GM12874 (cell line): ENCODE measurements around the gene LSS.

Source experiments
- TF ChIP-seq, protein P1 (sequence below): IDR thresholded peaks from 2 replicates; pipeline ENCODE4 v1.5.1; 2011; ENCODE audit warnings: low read depth, mild to moderate bottlenecking, control low read depth, low read length, moderate library complexity; ENCODE audit not compliant: insufficient read depth

Gene LSS

DNA sequence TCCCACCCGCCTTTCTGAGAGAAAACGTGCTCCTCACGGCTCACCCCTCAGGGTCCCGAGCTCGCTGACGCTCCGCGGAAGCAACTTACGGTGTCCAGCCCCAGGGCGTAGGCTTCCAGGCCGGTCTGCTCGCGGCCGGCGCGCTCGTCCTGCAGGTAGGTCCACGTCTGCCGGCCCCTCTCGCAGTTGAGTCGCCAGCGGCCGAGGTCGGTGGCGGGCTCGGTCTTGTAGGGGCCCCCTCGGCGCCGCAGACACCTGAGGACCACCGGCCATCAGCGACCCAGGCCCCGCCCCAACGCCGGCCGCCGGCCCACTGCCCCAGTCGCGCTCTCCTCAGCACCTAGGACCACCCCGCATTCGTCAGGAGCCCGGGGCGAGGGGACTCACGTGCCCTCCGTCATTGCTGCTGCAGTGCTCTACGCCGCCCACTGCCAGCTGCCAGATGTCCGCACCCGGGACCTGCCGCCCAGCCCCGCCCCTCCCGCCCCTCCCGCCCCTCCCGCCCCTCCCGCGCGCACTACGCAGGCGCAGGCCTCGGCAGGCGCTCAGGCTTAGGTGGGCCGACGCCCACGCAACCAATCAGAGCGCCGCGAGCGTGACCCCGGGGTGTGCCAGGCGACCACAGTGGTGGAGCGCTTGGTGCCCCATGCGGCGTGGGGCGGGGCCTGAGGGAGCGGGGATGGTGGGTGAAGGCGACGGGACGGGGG, at the start of gene LSS:
LSS (minus strand) TSS at position 430 of the 707 bp plus-strand sequence; CDS start at position 401, 29 bp downstream.
- TF ChIP-seq, protein P1, sequence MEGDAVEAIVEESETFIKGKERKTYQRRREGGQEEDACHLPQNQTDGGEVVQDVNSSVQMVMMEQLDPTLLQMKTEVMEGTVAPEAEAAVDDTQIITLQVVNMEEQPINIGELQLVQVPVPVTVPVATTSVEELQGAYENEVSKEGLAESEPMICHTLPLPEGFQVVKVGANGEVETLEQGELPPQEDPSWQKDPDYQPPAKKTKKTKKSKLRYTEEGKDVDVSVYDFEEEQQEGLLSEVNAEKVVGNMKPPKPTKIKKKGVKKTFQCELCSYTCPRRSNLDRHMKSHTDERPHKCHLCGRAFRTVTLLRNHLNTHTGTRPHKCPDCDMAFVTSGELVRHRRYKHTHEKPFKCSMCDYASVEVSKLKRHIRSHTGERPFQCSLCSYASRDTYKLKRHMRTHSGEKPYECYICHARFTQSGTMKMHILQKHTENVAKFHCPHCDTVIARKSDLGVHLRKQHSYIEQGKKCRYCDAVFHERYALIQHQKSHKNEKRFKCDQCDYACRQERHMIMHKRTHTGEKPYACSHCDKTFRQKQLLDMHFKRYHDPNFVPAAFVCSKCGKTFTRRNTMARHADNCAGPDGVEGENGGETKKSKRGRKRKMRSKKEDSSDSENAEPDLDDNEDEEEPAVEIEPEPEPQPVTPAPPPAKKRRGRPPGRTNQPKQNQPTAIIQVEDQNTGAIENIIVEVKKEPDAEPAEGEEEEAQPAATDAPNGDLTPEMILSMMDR, result no peak

GRCh38 chr21:46274797-46275390, 46.3 kb upstream of the LSS start:
- TF ChIP-seq, protein P1, result no peak

DNA sequence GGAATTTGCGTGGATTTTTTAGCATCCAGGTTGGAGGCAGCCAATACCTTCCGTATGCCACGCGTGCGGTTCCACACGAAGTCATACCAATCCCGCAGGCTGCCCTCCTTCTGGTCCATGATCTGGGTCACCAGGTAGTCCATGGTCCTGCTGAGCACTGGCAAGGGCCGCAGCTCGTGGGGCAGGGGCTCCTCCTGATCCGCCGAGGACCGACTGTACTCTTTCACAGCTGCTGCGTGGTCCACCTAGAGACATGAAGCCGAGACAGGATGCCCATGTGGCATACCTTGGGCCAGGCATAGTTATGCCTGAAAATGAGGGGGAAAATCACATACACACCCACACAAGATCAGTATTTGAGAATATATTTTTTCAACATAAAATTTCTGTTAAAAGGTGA, 44.8 kb upstream of the LSS start:
- TF ChIP-seq, protein P1, result no peak

DNA sequence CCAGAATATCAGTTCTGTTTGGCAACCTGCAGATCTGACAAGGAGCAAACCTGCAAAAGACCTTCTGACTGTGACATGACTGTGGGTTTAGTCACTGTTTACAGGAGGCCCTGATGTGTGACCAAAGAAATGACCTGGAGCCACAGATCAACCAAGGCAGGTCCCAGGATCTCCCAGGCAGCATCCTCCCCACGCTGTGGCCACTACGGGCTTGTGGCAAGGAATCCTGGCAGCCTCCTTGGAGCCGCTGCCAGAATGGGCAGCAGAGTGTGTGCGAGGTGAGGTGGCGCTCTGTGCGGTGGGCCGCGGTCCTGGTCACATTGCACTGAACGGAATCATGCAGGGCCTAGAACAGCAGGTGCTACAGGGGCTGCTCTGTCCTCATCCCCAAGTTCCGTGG, 40.9 kb upstream of the LSS start:
- TF ChIP-seq, protein P1, result no peak

DNA sequence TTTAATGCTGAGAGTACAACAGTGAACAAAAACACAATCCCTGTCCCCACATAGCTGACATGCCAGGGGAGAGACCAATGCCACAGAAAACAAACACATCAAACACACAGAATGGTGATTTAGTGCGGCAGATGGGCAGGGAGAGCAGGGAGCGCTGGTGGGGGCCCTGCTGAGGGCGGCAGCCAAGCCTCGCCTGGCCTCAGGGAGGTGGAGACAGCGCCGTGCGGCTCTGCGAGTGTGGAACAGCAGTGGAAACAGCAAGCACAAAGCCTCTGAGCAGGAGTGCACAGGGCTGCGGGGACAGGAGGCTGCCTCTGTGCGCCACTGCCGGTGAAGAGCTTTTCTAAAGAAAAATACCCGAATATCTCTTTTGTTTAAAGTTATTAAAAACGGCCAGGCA, 39.8 kb upstream of the LSS start:
- TF ChIP-seq, protein P1, result no peak

DNA sequence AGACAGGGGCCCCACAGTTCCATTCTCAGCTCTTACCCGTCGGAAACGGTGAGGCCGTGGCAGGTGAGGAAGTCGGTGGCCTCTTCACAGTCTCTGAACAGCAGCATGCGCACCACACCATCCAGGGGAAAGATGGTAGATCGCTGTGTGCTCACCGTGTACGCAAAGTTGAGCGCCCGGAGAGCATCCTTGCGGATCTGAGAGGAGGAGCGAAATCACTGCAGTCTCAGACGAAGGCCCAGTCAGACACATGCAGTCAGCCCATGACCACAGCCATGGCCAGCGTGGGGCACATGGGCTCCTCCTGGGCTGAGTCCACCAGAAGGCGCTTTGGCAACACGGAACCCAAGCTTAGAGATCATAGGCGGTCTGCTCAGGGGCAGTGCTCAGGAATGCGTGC, 38.4 kb upstream of the LSS start:
- TF ChIP-seq, protein P1, result no peak

- TF ChIP-seq, protein P1, result no peak
These were observed 37.4 kb upstream of the LSS start for GRCh38 chr21:46265736-46266525.
